Measurements from ENCODE around the gene XPO4. TPM values are rescaled to one million over a fixed set of nuclear protein-coding genes. Genes with fewer than 3 reads are reported as not detected.

The XPO4 gene
- total and polyA plus RNA-seq, 2 of the 13 experiments (the other 11 are each of a cell fraction or from before 2014, with no cell fraction given), result 8.4 to 24.8 TPM

DNA sequence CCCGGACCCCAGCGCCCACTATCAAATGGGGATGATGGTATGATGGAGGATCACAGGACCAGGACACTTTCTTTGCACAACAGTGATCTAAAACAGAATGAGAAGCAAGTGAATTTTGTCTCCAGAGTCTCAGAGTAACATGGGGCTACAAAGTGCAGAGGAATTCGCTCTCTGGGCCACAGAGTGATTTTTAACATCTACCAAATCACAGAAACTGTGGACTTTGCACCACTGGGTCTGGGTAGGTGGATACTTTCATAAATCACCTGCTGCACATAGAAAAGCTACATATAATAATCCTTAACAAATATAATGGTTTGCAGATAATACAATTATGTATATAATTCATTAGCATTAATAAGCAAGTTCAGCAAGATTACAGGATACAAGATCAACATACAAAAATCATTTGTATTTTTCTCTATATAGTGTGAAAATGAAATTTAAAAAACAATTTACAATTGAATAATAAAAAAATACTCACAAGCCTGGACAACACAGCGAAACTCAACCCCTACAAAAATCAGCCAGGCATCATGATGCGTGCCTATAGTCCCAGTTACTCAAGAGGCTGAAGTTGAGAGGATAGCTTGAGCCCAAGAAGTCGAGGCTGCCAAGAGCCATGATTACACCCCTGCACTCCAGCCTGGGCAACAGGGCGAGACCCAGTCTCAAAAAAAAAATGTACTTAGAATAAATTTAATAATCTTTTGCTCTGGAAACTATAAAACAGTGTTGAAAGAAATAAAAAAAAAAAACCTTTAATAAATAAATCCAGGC, 68.5 kb downstream of the XPO4 start (continued):
- TF ChIP-seq, protein P1, sequence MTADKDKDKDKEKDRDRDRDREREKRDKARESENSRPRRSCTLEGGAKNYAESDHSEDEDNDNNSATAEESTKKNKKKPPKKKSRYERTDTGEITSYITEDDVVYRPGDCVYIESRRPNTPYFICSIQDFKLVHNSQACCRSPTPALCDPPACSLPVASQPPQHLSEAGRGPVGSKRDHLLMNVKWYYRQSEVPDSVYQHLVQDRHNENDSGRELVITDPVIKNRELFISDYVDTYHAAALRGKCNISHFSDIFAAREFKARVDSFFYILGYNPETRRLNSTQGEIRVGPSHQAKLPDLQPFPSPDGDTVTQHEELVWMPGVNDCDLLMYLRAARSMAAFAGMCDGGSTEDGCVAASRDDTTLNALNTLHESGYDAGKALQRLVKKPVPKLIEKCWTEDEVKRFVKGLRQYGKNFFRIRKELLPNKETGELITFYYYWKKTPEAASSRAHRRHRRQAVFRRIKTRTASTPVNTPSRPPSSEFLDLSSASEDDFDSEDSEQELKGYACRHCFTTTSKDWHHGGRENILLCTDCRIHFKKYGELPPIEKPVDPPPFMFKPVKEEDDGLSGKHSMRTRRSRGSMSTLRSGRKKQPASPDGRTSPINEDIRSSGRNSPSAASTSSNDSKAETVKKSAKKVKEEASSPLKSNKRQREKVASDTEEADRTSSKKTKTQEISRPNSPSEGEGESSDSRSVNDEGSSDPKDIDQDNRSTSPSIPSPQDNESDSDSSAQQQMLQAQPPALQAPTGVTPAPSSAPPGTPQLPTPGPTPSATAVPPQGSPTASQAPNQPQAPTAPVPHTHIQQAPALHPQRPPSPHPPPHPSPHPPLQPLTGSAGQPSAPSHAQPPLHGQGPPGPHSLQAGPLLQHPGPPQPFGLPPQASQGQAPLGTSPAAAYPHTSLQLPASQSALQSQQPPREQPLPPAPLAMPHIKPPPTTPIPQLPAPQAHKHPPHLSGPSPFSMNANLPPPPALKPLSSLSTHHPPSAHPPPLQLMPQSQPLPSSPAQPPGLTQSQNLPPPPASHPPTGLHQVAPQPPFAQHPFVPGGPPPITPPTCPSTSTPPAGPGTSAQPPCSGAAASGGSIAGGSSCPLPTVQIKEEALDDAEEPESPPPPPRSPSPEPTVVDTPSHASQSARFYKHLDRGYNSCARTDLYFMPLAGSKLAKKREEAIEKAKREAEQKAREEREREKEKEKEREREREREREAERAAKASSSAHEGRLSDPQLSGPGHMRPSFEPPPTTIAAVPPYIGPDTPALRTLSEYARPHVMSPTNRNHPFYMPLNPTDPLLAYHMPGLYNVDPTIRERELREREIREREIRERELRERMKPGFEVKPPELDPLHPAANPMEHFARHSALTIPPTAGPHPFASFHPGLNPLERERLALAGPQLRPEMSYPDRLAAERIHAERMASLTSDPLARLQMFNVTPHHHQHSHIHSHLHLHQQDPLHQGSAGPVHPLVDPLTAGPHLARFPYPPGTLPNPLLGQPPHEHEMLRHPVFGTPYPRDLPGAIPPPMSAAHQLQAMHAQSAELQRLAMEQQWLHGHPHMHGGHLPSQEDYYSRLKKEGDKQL (CRISPR knock-in tag; IDR thresholded peaks at IDR 0.05; ENCODE audit: low read depth), result no peak
- TF ChIP-seq NFKBIZ (CRISPR knock-in tag; IDR thresholded peaks at IDR 0.05) (no peak), ZNF550 (CRISPR knock-in tag; IDR thresholded peaks at IDR 0.05; ENCODE audit: borderline replicate concordance) (no peak)

DNA sequence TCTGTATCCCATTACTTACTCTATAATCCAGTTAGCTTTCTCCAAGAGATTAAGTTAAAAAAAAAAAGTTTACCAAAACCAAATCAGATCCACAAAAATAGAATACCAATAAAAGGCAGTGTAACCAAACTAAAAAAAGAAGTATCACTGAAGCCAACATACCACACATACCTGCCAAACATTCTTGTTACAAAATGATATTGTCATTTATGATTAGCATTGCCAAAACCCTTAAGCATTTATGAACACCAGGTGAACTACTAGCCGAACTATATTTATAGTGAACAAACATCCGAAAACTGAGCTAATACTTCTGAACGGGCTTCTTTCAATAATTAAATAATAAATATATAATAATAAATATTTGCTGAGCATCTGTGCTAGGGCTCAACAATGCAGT, 69.7 kb downstream of the XPO4 start:
- BruUV-seq (replicated peaks), result no TSS peak
- no peak for FAIRE-seq

More for the DNA sequence above, 69.7 kb downstream of the XPO4 start:
- no peak for ATAC-seq
- Histone ChIP-seq H3K27me3 (ENCODE audit: control insufficient read depth in 1 of 2, insufficient read depth in 2 of 2, low read length in 2 of 2) (no peaks in the 10 kb centered on the region; a peak in 1 of 5 replicates), H3K9me3 (ENCODE audit: low read length) (no peaks in the 10 kb centered on the region), H4K20me1 (ENCODE audit: insufficient read depth, low read length) (no peaks in the 10 kb centered on the region), H3K4me3 (replicated peaks in 1 of 3; ENCODE audit: insufficient read depth in 1 of 3, low read depth in 2 of 3, low read length in 3 of 3) (no peak overlapping the region), H3K4me2 (ENCODE audit: low read depth, low read length) (no peak overlapping the region), H3K79me2 (ENCODE audit: insufficient read depth, low read length) (no peaks in the 10 kb centered on the region), H3K9ac (ENCODE audit: insufficient read depth, low read depth, low read length) (no peak overlapping the region), H2AFZ (ENCODE audit: low read length) (no peak overlapping the region), H3K27ac (ENCODE audit: extremely low read length, insufficient read depth, low read length) (no peak overlapping the region), H3K4me1 (ENCODE audit: insufficient read depth, low read length) (peaks cover 8% of the 10 kb centered on the region; the same call in 1 of the 2 replicates), H3K36me3 (replicated peaks in 1 of 2; ENCODE audit: control insufficient read depth in 1 of 2, insufficient read depth in 2 of 2, low read length in 2 of 2) (peaks cover 0 to 31% of the 10 kb centered on the region in 2 experiments; a peak in 4 of 5 replicates)
- TF ChIP-seq ZSCAN30 (CRISPR knock-in tag; IDR thresholded peaks at IDR 0.05), result no peak
- in situ Hi-C loops (cut with HindIII; ENCODE audit: extremely low pct_ligation_motif_present, low pct_unique_long_range_greater_than_20kb) (no loop called here), intact Hi-C loops (cut with micrococcal nuclease; ENCODE audit: unreplicated experiment) (no loop called here)
- 96% methylated on average over 3 of the region's 3 CpGs for WGBS (ENCODE audit: low lambda C conversion rate)
- ChIA-PET POLR2A (no interaction called here), CTCF (ENCODE audit: low intra/inter-chr PET ratio, low total read pairs) (no interaction called here)
- no peak for DNase-seq (ENCODE audit: low spot score)

Data from HepG2 (cell line).